Upper lobe of left lung (tissue), 4 donors: Measurements from ENCODE around the gene RAB30.

Experiments
- POLR2A ChIP-seq, 4 donors: fragments of 450-650 bp; IDR thresholded peaks; one replicate each; pipeline ENCODE4 v1.5.1; 2016 to 2017; ENCODE audit warnings: antibody characterized with exemption in 4 of 4, mild to moderate bottlenecking in 2 of 4
- POLR2AphosphoS5 ChIP-seq, 2 donors: sonication (generic); formaldehyde crosslinking; IDR thresholded peaks; one replicate each; pipeline ENCODE4 v1.5.1; 2017; ENCODE audit warnings: antibody characterized with exemption in 2 of 2

GRCh38 chr11:83026229-83026628 lies 45.5 kb downstream of the RAB30 start:
- no peak for TF ChIP-seq POLR2A (IDR thresholded peaks at IDR 0.05)
- TF ChIP-seq POLR2AphosphoS5 (IDR thresholded peaks at IDR 0.05), result no peak
